ENCODE results near the gene ARSA. TPM values are rescaled to one million over a fixed set of nuclear protein-coding genes. Genes with fewer than 3 reads are reported as not detected.
"Not testable (repeated sequence)": the region's sequence is repeated elsewhere in the genome, so short reads cannot be mapped to it uniquely, and the experiment has no call there.

The ARSA gene
- total RNA-seq, 2 experiments from 2014 or later: 64.2 to 66.5 TPM

GRCh38 chr22:50670914-50671538 is 43.1 kb upstream of the ARSA start:
- H3K27ac Mint-ChIP-seq: no peak overlapping the region
- CTCF ChIA-PET: interaction anchor here (0.5 kb wide), 1 partner anchor 12 kb away, joined by 3 read pairs; no protein-coding TSS in a partner anchor
- H3K9me3 Mint-ChIP-seq: no peaks in the 10 kb centered on the region
- peaks cover 45% of the 10 kb centered on the region for H3K27me3 Mint-ChIP-seq
- H3K4me1 Mint-ChIP-seq: peaks cover 9% of the 10 kb centered on the region
- POLR2A ChIA-PET: no interaction called here
- H3K36me3 Mint-ChIP-seq (ENCODE audit: low read depth): no peaks in the 10 kb centered on the region
- no peak for DNase-seq
- H3K4me3 Mint-ChIP-seq: no peak overlapping the region

GRCh38 chr22:50670513-50670912 is 42.6 kb upstream of the ARSA start:
- Mint-ChIP-seq H3K27me3 (peaks cover 40% of the 10 kb centered on the region), H3K4me3 (no peak overlapping the region), H3K36me3 (ENCODE audit: low read depth) (no peaks in the 10 kb centered on the region), H3K27ac (no peak overlapping the region), H3K9me3 (no peaks in the 10 kb centered on the region), H3K4me1 (peaks cover 8% of the 10 kb centered on the region)
- DNase-seq: no peak
- POLR2A ChIA-PET: no interaction called here
- CTCF ChIA-PET: interaction anchor here (0.5 kb wide), 1 partner anchor 12 kb away, joined by 3 read pairs; no protein-coding TSS in a partner anchor

GRCh38 chr22:50665738-50666137 is 37.8 kb upstream of the ARSA start:
- H3K36me3 Mint-ChIP-seq (ENCODE audit: low read depth): no peaks in the 10 kb centered on the region
- POLR2A ChIA-PET: interaction anchor here (0.7 kb wide), 1 partner anchor 22 kb away, joined by 4 read pairs; no protein-coding TSS in a partner anchor
- CTCF ChIA-PET: interaction anchor here (1.7 kb wide), 1 partner anchor 45 kb away, joined by 3 read pairs; no protein-coding TSS in a partner anchor
- H3K27ac Mint-ChIP-seq: no peak overlapping the region
- H3K9me3 Mint-ChIP-seq: no peaks in the 10 kb centered on the region
- H3K27me3 Mint-ChIP-seq: peaks cover 13% of the 10 kb centered on the region
- DNase-seq: no peak
- H3K4me3 Mint-ChIP-seq: no peak overlapping the region
- H3K4me1 Mint-ChIP-seq: no peaks in the 10 kb centered on the region

- Mint-ChIP-seq H3K9me3 (no peaks in the 10 kb centered on the region), H3K27ac (no peak overlapping the region), H3K4me1 (no peaks in the 10 kb centered on the region), H3K4me3 (no peak overlapping the region), H3K36me3 (ENCODE audit: low read depth) (no peaks in the 10 kb centered on the region), H3K27me3 (peaks cover 11% of the 10 kb centered on the region)
- POLR2A ChIA-PET: no interaction called here
- CTCF ChIA-PET: no interaction called here
- DNase-seq: no peak
Observed at GRCh38 chr22:50665212-50665611, 37.3 kb upstream of the ARSA start.

- ChIA-PET CTCF (no interaction called here), POLR2A (no interaction called here)
- Mint-ChIP-seq H3K9me3 (no peaks in the 10 kb centered on the region), H3K4me1 (peaks cover 2% of the 10 kb centered on the region), H3K36me3 (ENCODE audit: low read depth) (no peaks in the 10 kb centered on the region), H3K27ac (no peak overlapping the region), H3K27me3 (peaks cover 7% of the 10 kb centered on the region), H3K4me3 (no peak overlapping the region)
- no peak for DNase-seq
Observed at GRCh38 chr22:50660306-50660705, 32.4 kb upstream of the ARSA start.

GRCh38 chr22:50659711-50660110 is 31.8 kb upstream of the ARSA start:
- H3K9me3 Mint-ChIP-seq; POLR2A ChIA-PET; CTCF ChIA-PET; H3K27me3 Mint-ChIP-seq; H3K36me3 Mint-ChIP-seq (ENCODE audit: low read depth); H3K4me3 Mint-ChIP-seq; H3K27ac Mint-ChIP-seq; H3K4me1 Mint-ChIP-seq; DNase-seq: not testable (repeated sequence)

- DNase-seq: no peak
- Mint-ChIP-seq H3K36me3 (ENCODE audit: low read depth) (no peaks in the 10 kb centered on the region), H3K4me3 (no peak overlapping the region), H3K27ac (no peak overlapping the region), H3K27me3 (peaks cover 6% of the 10 kb centered on the region), H3K4me1 (peaks cover 2% of the 10 kb centered on the region), H3K9me3 (no peaks in the 10 kb centered on the region)
- CTCF ChIA-PET: no interaction called here
- POLR2A ChIA-PET: no interaction called here
Observed at GRCh38 chr22:50657925-50658324, 30.0 kb upstream of the ARSA start.

GRCh38 chr22:50656122-50657070 is 28.4 kb upstream of the ARSA start:
- H3K4me1 Mint-ChIP-seq: peaks cover 2% of the 10 kb centered on the region
- CTCF ChIA-PET: no interaction called here
- H3K4me3 Mint-ChIP-seq: no peak overlapping the region
- DNase-seq: no peak
- no peak overlapping the region for H3K27ac Mint-ChIP-seq
- no peaks in the 10 kb centered on the region for H3K9me3 Mint-ChIP-seq
- no peaks in the 10 kb centered on the region for H3K36me3 Mint-ChIP-seq (ENCODE audit: low read depth)
- peaks cover 6% of the 10 kb centered on the region for H3K27me3 Mint-ChIP-seq
- POLR2A ChIA-PET: no interaction called here

- CTCF ChIA-PET: interaction anchor here (1.5 kb wide), 1 partner anchor 24 kb away, joined by 4 read pairs; no protein-coding TSS in a partner anchor
Observed at GRCh38 chr22:50654664-50655063, 26.7 kb upstream of the ARSA start.

GRCh38 chr22:50653256-50653655 is 25.3 kb upstream of the ARSA start:
- Mint-ChIP-seq H3K36me3 (ENCODE audit: low read depth) (peaks cover 2% of the 10 kb centered on the region), H3K27me3 (peaks cover 2% of the 10 kb centered on the region), H3K4me3 (no peak overlapping the region), H3K9me3 (peaks cover 5% of the 10 kb centered on the region), H3K4me1 (no peaks in the 10 kb centered on the region), H3K27ac (no peak overlapping the region)
- ChIA-PET CTCF (no interaction called here), POLR2A (no interaction called here)
- no peak for DNase-seq

More at GRCh38 chr22:50654664-50655063, 26.7 kb upstream of the ARSA start:
- H3K27ac Mint-ChIP-seq; H3K27me3 Mint-ChIP-seq; POLR2A ChIA-PET; DNase-seq; H3K36me3 Mint-ChIP-seq (ENCODE audit: low read depth); H3K9me3 Mint-ChIP-seq; H3K4me1 Mint-ChIP-seq; H3K4me3 Mint-ChIP-seq: not testable (repeated sequence)

- H3K27me3 Mint-ChIP-seq, DNase-seq: not testable (repeated sequence)
- POLR2A ChIA-PET: interaction anchor here (1.0 kb wide), 1 partner anchor 22 kb away, joined by 4 read pairs; no protein-coding TSS in a partner anchor
Observed at GRCh38 chr22:50643821-50644101, 15.8 kb upstream of the ARSA start.

GRCh38 chr22:50643021-50643820 is 15.3 kb upstream of the ARSA start:
- DNase-seq; H3K27me3 Mint-ChIP-seq; H3K36me3 Mint-ChIP-seq (ENCODE audit: low read depth); H3K4me1 Mint-ChIP-seq; H3K9me3 Mint-ChIP-seq; H3K27ac Mint-ChIP-seq; H3K4me3 Mint-ChIP-seq: not testable (repeated sequence)
- ChIA-PET CTCF (interaction anchor here (1.7 kb wide), 1 partner anchor 9 kb away, joined by 3 read pairs; no protein-coding TSS in a partner anchor), POLR2A (interaction anchor here (1.0 kb wide), 1 partner anchor 23 kb away, joined by 4 read pairs; no protein-coding TSS in a partner anchor)

More at GRCh38 chr22:50643821-50644101, 15.8 kb upstream of the ARSA start:
- H3K4me1 Mint-ChIP-seq; H3K27ac Mint-ChIP-seq; H3K4me3 Mint-ChIP-seq; CTCF ChIA-PET; H3K9me3 Mint-ChIP-seq; H3K36me3 Mint-ChIP-seq (ENCODE audit: low read depth): not testable (repeated sequence)
